HG03575 (cell line): ENCODE results near the gene RHOU.
"Not testable (repeated sequence)": the region's sequence is repeated elsewhere in the genome, so short reads cannot be mapped to it uniquely, and the experiment has no call there.

Experiments used
- ATAC-seq: cut with Tn5 transposase; IDR thresholded peaks from one replicate; pipeline ENCODE4 v1.9.1; 2021; ENCODE audit not compliant: unreplicated experiment, insufficient number of reproducible peaks, low FRiP score; ENCODE audit errors: extremely low read depth

Gene RHOU

DNA sequence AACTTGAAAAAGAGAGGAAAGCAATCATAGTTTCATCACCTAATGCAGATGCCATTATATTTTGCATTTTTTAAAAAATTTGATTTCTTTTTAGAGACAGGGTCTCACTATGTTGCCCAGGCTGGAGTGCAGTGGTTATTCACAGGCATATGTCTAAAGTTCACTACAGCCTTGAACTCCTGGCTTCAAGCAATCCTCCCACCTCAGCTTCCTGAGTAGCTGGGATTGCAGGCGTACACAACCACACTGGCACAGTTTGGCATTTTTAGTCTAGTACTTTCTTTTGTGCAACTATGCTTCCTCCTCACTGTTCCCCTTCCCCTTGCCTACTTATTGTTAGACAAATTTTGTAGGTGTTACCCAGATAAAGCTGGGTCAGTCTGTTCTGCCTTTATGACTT lies 18.0 kb downstream of the RHOU start:
- ATAC-seq, result no peak

- no peak for ATAC-seq
Measured at GRCh38 chr1:228753786-228754360, 18.6 kb downstream of the RHOU start.

DNA sequence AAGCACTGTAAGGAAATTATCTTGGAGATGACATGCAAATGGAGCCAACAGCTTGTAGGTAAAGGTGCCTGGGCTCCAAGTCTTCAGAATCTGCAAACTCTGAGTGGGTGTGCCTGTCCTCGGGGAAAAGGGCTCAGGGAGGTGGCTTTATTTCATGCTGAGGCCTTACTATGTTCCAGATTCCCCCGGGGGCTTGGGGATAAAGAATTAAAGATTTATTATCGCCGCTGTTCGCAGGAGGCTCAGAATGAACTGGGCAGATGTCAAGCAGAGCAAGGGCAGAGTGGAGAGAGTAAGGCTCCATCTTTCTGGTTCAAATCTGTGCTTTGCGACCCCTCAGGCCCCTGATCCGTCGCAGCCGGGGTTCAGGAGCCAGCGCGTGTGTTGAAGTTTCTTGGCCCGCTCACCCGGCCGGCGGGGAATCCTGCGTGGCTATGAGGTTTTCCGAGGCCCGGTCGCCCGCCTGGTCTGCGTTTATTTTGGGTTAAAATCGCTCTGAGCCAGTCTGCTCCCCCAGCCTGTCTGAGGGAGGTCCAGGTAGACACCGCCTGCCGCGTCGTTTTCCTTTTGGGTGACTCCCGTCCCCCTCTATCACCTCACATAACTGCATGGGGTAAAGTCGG lies 19.5 kb downstream of the RHOU start:
- ATAC-seq, result no peak

GRCh38 chr1:228755800-228756199 lies 20.5 kb downstream of the RHOU start:
- no peak for ATAC-seq

DNA sequence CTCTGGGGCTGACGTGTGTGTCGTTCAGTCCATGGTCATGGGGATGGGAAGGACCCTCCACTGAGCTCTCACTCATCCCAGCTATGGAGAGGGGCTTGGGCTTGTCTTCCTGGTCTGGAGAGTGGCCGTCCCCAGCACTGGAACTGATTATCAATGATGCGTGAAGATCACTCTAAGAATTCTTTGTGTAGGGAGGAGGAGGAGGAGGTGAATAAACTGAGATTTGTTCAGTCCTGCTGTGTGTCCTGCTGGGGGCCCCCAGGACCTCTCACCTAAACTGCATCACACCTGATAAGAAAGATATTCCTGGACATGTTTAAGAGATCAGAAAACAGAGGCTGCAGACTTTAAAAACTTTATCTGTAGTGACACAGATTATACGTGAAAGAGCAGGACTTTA lies 21.2 kb downstream of the RHOU start:
- no peak for ATAC-seq

- no peak for ATAC-seq
Measured at GRCh38 chr1:228758447-228758846, 23.2 kb downstream of the RHOU start.

- no peak for ATAC-seq
Measured at GRCh38 chr1:228760979-228761378, 25.7 kb downstream of the RHOU start.

DNA sequence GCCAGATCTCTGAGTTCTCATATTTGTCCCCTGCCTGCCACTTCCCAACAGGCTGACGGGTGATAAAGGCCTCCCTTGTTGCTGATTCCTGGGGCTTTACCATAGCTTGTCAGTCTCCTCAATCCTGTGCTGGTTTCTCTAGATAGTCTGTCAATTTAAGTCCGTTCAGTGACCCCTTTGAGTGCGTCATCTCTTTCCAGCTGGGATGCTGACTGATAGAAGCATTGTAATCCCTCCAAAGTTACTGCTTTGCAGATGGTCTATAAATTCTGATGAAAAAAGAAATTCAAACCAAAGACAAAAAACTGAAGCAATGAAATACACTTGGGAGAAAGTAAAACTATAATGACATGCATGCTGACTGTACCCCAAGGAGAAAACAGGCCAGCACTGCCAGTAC lies 28.3 kb downstream of the RHOU start:
- ATAC-seq, result no peak

- ATAC-seq, result no peak
Measured at GRCh38 chr1:228765168-228765946, 30.1 kb downstream of the RHOU start.

GRCh38 chr1:228766788-228767187 lies 31.5 kb downstream of the RHOU start:
- ATAC-seq, result no peak

DNA sequence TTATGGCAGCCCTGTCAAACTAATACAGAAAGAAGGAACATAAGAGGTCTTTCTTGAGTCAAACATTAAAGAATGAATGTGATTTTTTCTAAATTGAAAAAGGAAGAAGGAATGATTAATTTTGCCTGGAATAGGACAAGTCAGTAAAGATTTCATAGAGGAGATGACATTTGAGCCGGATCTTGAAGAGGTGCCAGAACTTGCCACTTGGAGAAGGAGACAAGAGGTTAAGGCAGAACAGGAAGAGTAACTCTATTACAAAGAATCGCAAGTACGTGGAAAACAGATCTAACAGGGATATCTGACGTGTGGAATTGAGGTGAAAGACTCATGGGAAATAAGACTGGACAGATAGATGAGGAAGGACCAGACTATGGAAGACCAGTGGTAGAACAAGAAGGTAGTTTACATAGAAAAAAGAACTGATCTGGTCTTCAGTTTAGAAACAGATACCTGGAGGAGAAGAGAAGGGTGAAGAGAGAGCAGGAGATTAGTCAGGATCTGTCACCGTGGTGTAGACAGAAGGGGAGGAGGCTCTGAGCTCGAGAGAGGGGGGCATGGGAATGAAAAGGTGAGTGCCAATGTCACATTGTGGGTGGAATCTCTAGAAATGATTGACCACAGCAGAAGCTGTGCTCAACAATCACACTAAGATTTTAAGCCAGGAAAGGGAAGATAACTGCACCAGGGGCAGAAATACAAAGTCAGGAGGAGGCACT lies 32.5 kb downstream of the RHOU start:
- ATAC-seq, result no peak

DNA sequence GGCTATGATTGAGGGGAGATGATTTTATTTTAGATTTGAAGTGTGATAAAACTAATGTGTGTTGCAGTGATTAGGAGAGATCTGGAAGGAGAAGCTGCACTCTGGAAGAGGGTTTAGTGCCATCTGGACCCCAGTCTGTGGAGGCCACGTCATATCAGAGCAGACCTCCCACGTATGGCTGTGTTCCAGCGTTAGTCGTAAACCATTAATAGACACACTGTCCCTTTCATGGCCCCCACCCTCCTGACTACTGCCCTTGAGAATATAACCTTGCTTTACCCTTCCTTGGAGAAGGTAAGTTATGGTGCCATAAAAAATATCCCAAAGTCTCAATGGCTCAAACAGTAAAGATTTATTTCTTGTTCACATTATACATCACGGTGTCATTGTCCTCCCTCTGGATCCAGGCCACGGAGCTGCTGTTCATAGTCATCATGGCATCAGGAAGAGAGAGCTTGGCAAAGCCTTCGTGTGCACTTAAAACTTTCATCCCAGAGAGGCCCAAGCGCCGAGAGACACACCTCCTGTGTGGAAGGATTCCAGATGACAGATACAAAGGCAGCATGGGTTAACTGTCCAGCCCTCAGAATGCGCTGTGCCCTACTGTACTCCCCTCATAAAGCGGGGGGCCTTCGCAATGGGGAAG lies 33.2 kb downstream of the RHOU start:
- ATAC-seq, result no peak

- no peak for ATAC-seq
Measured at GRCh38 chr1:228770779-228771223, 35.5 kb downstream of the RHOU start.

- no peak for ATAC-seq
Measured at GRCh38 chr1:228772516-228773212, 37.4 kb downstream of the RHOU start.

- not testable (repeated sequence) for ATAC-seq
Measured at GRCh38 chr1:228775946-228776345, 40.7 kb downstream of the RHOU start.

DNA sequence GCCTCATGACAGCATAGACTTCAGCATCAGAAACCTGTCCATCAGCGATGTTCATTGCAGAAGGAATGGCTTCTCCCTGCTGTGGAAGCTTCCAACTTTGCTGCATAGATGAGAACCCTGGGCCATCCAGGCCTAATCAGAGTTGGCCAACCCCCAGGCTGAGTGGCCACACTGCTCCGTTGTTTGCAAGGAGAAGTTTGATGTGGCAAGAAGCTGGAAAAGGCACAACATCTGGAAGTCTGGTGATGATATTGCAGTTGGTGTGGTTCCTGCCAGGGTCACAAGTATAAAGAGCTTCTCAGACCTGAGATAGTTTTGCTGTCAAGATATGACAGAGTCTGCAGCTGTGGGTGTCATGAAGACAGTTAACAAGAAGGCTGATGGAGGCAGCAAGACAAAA lies 41.2 kb downstream of the RHOU start:
- ATAC-seq, result no peak

GRCh38 chr1:228777236-228777635 lies 42.0 kb downstream of the RHOU start:
- no peak for ATAC-seq

- ATAC-seq, result no peak
Measured at GRCh38 chr1:228778026-228778425, 42.7 kb downstream of the RHOU start.

DNA sequence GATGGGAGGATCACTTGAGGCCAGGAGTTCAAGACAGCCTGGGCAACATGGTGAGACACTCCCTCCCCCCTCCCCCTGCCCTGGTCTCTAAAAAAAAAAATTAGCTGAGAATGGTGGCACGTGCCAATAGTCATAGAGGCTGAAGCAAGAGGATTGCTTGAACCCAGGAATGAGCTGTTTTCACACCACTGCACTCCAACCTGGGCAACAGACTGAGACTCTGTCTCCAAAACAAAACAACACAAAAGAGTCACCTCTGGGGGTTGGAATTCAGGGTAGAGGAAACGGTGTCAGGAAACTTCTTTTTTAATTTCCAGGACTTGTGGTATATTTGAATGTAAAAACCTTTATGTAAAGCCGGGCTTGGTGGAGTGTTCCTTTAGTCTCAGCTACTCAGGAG lies 43.2 kb downstream of the RHOU start:
- no peak for ATAC-seq
